CD4-positive, alpha-beta T cell treated with Interleukin-6 at 100 ng/mL for 8 hours (primary cell): ENCODE measurements around the gene RBKS.
"Not testable (repeated sequence)": the region's sequence is repeated elsewhere in the genome, so short reads cannot be mapped to it uniquely, and the experiment has no call there.

Experiments
- DNase-seq: peaks from one replicate; pipeline ENCODE4 v3.0.0-alpha.2; 2020; ENCODE audit warnings: mixed read lengths, low spot score

The RBKS gene

DNA sequence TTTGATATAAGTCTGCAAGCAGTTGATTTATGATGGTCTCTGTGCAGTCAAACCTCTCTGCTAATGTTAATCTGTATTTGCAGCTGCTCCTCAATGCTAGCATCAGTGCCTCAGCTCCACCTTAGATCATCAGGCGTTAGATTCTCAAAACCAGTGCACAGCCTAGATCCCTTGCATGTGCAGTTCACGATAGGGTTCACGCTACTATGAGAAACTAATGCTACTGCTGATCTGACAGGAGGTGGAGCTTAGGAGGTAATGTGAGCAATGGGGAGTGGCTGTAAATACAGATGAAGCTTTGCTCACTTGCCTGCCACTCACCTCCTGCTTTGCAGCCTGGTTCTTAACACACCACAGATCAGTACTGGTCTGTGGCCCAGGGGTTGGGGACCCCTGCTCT, 18.4 kb downstream of the RBKS start:
- no peak for DNase-seq

DNA sequence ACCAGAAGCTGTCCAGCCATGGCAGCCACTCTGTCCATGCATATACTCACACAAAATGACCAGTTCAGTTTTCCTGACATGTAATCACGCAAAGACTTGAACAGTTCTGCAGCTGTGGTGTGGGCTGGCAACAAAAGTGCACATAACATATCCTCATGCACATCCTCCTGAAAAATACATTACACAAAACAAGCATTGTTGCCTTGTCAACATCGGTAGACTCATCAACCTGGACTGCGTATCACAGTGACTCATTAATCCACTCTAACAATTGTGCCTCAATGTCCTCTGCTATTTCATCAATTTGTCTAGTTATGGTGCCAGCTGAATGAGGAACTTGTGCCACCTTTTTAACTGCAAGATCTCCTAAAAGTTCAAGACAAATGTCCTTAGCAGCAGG, 19.5 kb downstream of the RBKS start:
- DNase-seq: no peak

GRCh38 chr2:27869763-27870162, 20.4 kb downstream of the RBKS start:
- no peak for DNase-seq

DNA sequence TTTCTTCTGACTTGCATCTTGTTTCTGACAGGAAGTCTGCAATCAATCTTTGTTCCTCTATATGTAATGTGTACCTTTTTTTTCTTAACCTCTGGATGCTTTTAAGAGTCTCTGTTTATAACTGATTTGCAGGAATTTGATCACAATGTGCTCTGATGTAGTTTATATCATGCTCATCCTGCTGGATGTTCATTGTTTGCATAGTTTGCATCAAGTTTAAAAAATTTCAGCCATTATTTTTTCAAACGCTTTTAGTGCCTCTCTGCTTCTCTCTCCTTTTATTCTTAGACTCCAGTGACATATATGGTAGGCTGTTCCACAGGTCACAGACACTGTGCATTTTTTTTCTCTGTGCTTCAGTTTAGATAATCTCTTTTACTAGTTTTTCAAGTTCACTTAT, 23.9 kb downstream of the RBKS start:
- no peak for DNase-seq

DNA sequence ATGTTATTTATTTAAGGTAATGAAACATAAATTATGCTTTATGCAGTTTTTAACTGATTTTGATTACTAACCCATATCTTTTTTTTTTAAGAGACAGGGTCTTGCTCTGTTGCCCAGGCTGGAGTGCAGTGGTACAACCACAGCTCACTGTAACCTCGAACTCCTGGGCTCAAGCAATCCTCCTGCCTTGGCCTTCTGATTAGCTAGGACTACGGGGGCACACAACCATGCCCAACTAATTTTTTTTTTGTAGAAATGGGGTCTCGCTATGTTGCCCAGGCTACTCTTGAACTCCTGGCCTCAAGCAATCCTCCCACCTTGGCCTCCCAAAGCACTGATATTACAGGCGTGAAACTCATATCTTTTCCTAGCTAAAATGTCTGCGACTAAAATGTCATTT, 26.2 kb downstream of the RBKS start:
- DNase-seq: not testable (repeated sequence)

DNA sequence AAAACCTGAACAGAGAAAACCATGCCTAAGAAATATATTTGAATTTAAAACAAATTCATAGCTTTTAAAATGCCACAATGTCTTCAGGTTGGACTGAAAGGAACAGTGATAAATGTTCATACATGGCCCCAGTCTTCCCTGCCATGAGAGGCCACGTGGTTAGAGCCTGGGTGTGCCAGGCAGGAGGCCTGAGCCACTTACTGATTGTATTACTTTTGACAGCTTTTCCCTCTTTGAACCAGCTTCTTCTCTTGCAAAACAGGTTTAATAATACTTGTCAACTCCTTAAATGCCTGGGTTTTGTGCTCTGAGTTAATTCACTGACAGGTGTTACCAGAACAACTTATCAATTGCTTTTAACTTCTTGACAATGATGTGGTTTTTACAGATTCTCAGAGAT, 27.0 kb downstream of the RBKS start:
- DNase-seq: no peak

DNA sequence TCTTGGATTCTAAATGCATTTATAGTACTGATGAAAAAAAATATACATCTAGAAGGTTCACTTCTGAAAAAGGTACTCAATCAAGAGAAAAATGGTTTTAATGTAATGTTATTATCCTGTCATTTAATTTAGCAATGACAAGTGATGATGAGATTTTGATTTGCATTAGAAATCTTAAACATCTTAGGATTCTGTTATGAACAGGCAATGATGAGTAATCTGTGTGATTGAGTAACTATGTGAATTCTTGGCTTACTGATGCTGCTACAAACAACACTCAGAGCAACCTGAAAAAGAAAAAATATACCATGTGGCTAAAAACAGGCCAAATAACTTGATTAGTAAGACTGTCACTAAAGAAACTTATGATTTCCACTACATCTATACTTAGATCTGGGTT, 30.1 kb downstream of the RBKS start:
- no peak for DNase-seq

DNA sequence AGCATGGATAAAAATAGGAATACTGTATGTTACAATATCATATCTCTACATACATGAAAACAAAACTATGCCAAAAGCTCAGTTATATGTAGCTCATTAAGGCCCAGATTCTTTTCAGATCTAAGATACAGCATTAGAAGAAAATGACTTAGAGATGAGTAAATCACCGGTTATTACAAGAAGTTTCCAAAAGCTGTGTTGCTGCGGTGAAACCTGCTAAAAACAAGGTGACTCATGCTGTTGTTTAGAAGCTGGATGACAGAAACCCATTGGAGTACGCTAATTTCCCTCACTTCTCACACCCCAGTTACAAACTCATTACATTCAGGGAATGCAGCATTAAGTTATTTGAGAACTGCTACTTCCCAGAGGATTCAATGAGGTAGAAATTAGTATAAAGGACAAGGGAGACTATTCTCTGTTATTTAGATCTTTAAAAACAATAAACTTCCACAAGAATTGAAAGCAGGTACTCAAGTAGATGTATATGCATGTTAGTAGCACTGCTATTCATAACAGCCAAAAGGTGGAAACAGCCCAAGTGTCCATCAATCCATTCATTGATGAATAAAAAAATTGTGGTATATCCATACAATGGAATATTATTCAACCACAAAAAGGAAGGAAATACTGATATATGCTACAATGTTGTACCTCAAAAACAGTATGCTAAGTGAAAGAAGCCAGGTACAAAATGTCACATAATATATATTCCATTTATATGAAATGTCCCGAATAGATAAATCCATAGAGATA, 32.6 kb downstream of the RBKS start:
- no peak for DNase-seq

DNA sequence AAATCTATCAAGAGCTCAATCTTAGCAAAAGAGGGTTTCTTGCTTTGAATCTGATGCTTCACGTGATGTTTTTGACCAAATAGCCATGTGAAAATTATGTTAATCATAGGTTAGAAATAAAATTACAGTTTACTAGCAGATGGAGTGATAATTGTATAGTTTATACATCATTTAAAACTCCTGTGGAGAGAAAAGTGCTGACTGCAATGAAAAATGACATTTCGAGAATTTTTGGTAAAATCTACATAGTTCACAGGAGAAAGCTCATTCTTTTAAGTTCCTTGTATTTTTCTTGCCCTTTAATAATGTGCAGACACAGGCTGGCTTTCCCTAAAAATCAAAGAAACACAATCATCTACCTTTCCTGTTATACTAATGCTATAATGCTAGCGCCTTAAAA, 33.2 kb downstream of the RBKS start:
- no peak for DNase-seq

DNA sequence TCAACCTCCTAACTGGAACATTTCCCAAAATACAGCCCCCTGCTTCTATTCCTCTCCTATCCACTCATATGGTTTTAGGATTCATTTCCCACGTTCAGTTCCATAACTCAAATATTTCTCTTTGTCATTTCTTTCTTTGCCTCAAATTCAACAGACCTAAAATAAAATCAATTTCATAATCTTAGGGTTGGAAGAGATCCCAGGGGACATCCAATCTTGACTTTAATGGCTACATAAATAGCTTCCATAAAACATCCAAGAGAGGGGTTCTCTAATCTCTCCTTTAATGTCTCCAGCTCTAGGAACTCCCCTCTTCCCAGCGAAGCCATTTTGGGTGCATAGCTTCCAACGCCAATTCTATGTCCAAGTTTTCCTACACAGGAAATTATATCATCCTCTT, 33.8 kb downstream of the RBKS start:
- no peak for DNase-seq

DNA sequence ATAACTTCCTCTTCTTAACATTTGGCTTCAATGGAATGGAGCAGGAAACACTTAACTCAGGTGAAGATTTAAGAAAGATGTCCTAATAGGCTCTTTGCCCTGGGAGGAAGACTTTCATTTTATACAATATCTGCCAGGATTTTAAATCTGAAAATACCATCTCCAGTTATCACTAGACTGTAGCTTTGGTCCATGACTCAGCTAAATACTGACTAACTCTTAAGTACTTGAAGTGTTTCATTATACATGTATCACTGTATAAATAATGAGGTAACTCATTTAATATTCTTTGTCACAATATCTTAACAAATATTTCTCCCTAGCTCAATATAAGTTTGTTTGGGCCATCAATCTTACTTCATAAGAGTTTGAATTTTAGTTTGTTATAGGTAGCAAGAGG, 34.7 kb downstream of the RBKS start:
- DNase-seq: no peak

- DNase-seq: no peak
Observed at GRCh38 chr2:27854229-27854862, 35.8 kb downstream of the RBKS start.

DNA sequence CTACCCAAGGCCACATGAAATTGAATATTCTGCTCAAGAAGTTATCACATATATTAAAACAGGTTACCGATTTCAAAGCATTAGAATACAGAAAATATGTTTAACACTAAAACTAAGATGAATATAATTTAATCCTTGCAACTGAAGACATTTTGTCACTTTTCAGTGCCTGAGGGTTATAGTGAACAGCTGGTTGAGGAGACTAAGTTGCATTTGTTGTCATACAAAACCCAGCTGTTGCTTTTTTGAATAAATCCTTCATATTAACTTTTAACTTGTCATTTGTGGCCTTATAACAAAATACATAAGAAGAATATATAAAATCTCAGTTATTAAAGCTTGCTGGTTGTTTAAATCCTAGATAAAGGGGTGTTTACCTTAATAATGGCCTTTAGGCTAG, 37.5 kb downstream of the RBKS start:
- no peak for DNase-seq

- DNase-seq: no peak
Observed at GRCh38 chr2:27849558-27850205, 40.5 kb downstream of the RBKS start.

GRCh38 chr2:27847333-27847732, 42.9 kb downstream of the RBKS start:
- DNase-seq: no peak

GRCh38 chr2:27844821-27845255, 45.3 kb downstream of the RBKS start:
- DNase-seq: no peak

DNA sequence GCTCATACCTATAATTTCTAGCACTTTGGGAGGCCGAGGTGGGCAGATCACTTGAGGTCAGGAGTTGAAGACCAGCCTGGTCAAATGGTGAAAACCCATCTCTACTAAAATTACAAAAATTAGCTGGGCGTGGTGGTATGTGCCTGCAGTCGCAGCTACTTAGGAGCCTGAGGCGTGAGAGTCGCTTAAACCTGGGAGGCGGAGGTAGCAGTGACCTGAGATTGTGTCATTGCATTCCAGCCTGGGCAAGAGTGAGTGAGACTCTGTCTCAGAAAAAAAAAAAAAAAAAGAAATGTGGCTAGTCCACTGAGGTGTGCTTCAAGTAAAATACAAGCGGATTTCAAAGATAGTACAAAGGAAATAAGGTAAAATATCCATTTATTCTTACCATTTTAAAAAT, 46.2 kb downstream of the RBKS start:
- no peak for DNase-seq

GRCh38 chr2:27842894-27843293, 47.3 kb downstream of the RBKS start:
- DNase-seq: no peak

GRCh38 chr2:27839022-27839618, 51.1 kb downstream of the RBKS start:
- no peak for DNase-seq

- DNase-seq: no peak
Observed at GRCh38 chr2:27838502-27838901, 51.7 kb downstream of the RBKS start.

DNA sequence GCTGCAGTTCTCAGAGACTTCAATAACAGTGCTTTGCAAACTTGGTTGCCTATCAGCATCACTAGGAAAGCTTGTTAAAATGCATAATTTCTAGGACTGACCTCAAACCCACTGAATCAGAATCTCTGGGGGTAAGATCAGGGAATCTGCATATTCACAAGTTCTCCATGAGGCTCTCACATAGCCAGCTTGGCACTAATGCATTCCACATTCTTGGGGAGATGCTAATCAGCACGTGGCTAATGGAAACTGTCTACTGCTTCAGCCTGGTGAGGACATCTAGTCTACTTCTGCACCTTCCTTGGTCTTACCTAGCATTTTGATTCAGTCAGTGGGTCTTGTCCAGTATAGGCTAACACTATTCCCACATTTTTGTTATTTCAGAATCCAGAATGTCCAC, 56.3 kb downstream of the RBKS start:
- DNase-seq: no peak

GRCh38 chr2:27832396-27832795, 57.8 kb downstream of the RBKS start:
- no peak for DNase-seq
